ENCODE results near the gene APOBEC3B. TPM values are rescaled to one million over a fixed set of nuclear protein-coding genes. Genes with fewer than 3 reads are reported as not detected.
"Not testable (repeated sequence)": the region's sequence is repeated elsewhere in the genome, so short reads cannot be mapped to it uniquely, and the experiment has no call there.

APOBEC3B gene
- polyA plus RNA-seq (ENCODE audit: insufficient read length in 3 of 3) = 1 to 10 TPM; 5.8 to 8.2 (median 6.7) TPM

- peak; percentile 69 to 83 (median 78) for DNase-seq (ENCODE audit: low read depth in 3 of 3, low spot score in 2 of 3)
Measured at GRCh38 chr22:38981992-38982927, at the start of gene APOBEC3B. Gene APOBEC3B, plus strand, starts transcription at chr22:38982347. Its CDS starts 107 bp downstream, at chr22:38982454.

GRCh38 chr22:38935023-38935422 is 47.1 kb upstream of the APOBEC3B start:
- no peak for DNase-seq (ENCODE audit: low read depth in 3 of 3, low spot score in 2 of 3)

GRCh38 chr22:38935616-38936015 is 46.5 kb upstream of the APOBEC3B start:
- no peak for DNase-seq (ENCODE audit: low read depth in 3 of 3, low spot score in 2 of 3)

- no peak for DNase-seq (ENCODE audit: low read depth in 3 of 3, low spot score in 2 of 3)
Measured at GRCh38 chr22:38936562-38936961, 45.6 kb upstream of the APOBEC3B start.

GRCh38 chr22:38937036-38937435 is 45.1 kb upstream of the APOBEC3B start:
- no peak for DNase-seq (ENCODE audit: low read depth in 3 of 3, low spot score in 2 of 3)

- no peak for DNase-seq (ENCODE audit: low read depth in 3 of 3, low spot score in 2 of 3)
Measured at GRCh38 chr22:38937541-38937940, 44.6 kb upstream of the APOBEC3B start.

GRCh38 chr22:38938221-38938620 is 43.9 kb upstream of the APOBEC3B start:
- no peak for DNase-seq (ENCODE audit: low read depth in 3 of 3, low spot score in 2 of 3)

GRCh38 chr22:38938925-38939324 is 43.2 kb upstream of the APOBEC3B start:
- DNase-seq (ENCODE audit: low read depth in 3 of 3, low spot score in 2 of 3) = no peak

GRCh38 chr22:38940811-38941384 is 41.2 kb upstream of the APOBEC3B start:
- DNase-seq (ENCODE audit: low read depth in 3 of 3, low spot score in 2 of 3) = no peak

GRCh38 chr22:38941488-38941987 is 40.6 kb upstream of the APOBEC3B start:
- no peak for DNase-seq (ENCODE audit: low read depth in 3 of 3, low spot score in 2 of 3)

GRCh38 chr22:38942702-38943101 is 39.4 kb upstream of the APOBEC3B start:
- no peak for DNase-seq (ENCODE audit: low read depth in 3 of 3, low spot score in 2 of 3)

GRCh38 chr22:38943201-38943600 is 38.9 kb upstream of the APOBEC3B start:
- no peak for DNase-seq (ENCODE audit: low read depth in 3 of 3, low spot score in 2 of 3)

- no peak for DNase-seq (ENCODE audit: low read depth in 3 of 3, low spot score in 2 of 3)
Measured at GRCh38 chr22:38943882-38944281, 38.3 kb upstream of the APOBEC3B start.

GRCh38 chr22:38944653-38945052 is 37.5 kb upstream of the APOBEC3B start:
- no peak for DNase-seq (ENCODE audit: low read depth in 3 of 3, low spot score in 2 of 3)

- DNase-seq (ENCODE audit: low read depth in 3 of 3, low spot score in 2 of 3) = not testable (repeated sequence)
Measured at GRCh38 chr22:38945706-38946338, 36.3 kb upstream of the APOBEC3B start.

GRCh38 chr22:38946771-38947170 is 35.4 kb upstream of the APOBEC3B start:
- DNase-seq (ENCODE audit: low read depth in 3 of 3, low spot score in 2 of 3) = no peak

GRCh38 chr22:38947321-38948140 is 34.6 kb upstream of the APOBEC3B start:
- no peak for DNase-seq (ENCODE audit: low read depth in 3 of 3, low spot score in 2 of 3)

GRCh38 chr22:38948181-38948940 is 33.8 kb upstream of the APOBEC3B start:
- DNase-seq (ENCODE audit: low read depth in 3 of 3, low spot score in 2 of 3) = no peak

GRCh38 chr22:38949889-38950405 is 32.2 kb upstream of the APOBEC3B start:
- DNase-seq (ENCODE audit: low read depth in 3 of 3, low spot score in 2 of 3) = no peak

Measured in right renal cortex interstitium (tissue), 3 donors.